Upper lobe of right lung (tissue), 1 donor: ENCODE data around the gene CUTC. TPM values are rescaled to one million over a fixed set of nuclear protein-coding genes. Genes with fewer than 3 reads are reported as not detected.

Source experiments
- ATAC-seq: fragments of 200-7000 bp; cut with Tn5 transposase; one replicate; pipeline ENCODE4 v1.9.1; 2020; ENCODE audit warnings: mild to moderate bottlenecking, moderate library complexity
- DNase-seq: peaks from one replicate; pipeline ENCODE4 v3.0.0-alpha.2; 2020
- H3K27ac ChIP-seq: fragments of 200-600 bp; one replicate; pipeline ENCODE4 v1.8.0; 2022
- H3K27me3 ChIP-seq: fragments of 200-600 bp; one replicate; pipeline ENCODE4 v1.8.0; 2022; ENCODE audit warnings: mild to moderate bottlenecking
- H3K36me3 ChIP-seq: fragments of 200-600 bp; one replicate; pipeline ENCODE4 v1.8.0; 2022
- H3K4me1 ChIP-seq: fragments of 200-600 bp; one replicate; pipeline ENCODE4 v1.8.0; 2022
- H3K4me3 ChIP-seq: fragments of 200-600 bp; one replicate; pipeline ENCODE4 v1.8.0; 2022; ENCODE audit warnings: mild to moderate bottlenecking
- H3K9me3 ChIP-seq: fragments of 200-600 bp; one replicate; pipeline ENCODE4 v1.8.0; 2022
- CTCF ChIP-seq: fragments of 200-600 bp; IDR thresholded peaks from one replicate; pipeline ENCODE4 v1.8.0; 2022; ENCODE audit warnings: antibody characterized with exemption
- intact Hi-C: fragments of 100-400 bp; cut with DNase I; formaldehyde crosslinking; loops from one replicate; pipeline ENCODE4 v1.11.0; 2022
- total RNA-seq: library from RNA; stranded (reverse); fragmentation: NEBNext Ultra II Directional; extraction: Animal tissue kit (Norgen Biotek cat#: 25700); gene quantifications from one replicate; pipeline ENCODE4 v1.2.1, GENCODE V29; 2021
- donor health status: DM: no; HTN: yes; CAD: no; lungs with severe emphysema.

Gene CUTC
- total RNA-seq, 1 donor from 2014 or later: 15.8 TPM

GRCh38 chr10:99758211-99758891 is 26.3 kb downstream of the CUTC start:
- Histone ChIP-seq H3K4me1 (no peaks in the 10 kb centered on the region), H3K4me3 (no peak overlapping the region), H3K27ac (no peak overlapping the region), H3K36me3 (peaks cover 72% of the 10 kb centered on the region), H3K9me3 (no peaks in the 10 kb centered on the region), H3K27me3 (no peaks in the 10 kb centered on the region)
- intact Hi-C loops: no loop called here
- DNase-seq: no peak
- ATAC-seq: no peak
- no peak for TF ChIP-seq CTCF

- intact Hi-C loops: no loop called here
- H3K4me3 ChIP-seq: no peak overlapping the region
- no peaks in the 10 kb centered on the region for H3K4me1 ChIP-seq
- DNase-seq: no peak
- ATAC-seq: no peak
- H3K27me3 ChIP-seq: no peaks in the 10 kb centered on the region
- peaks cover 52% of the 10 kb centered on the region for H3K36me3 ChIP-seq
- no peaks in the 10 kb centered on the region for H3K9me3 ChIP-seq
- TF ChIP-seq CTCF: no peak
- no peak overlapping the region for H3K27ac ChIP-seq
These were observed 28.3 kb downstream of the CUTC start for GRCh38 chr10:99760321-99760720.

GRCh38 chr10:99761365-99761764 is 29.3 kb downstream of the CUTC start:
- no peaks in the 10 kb centered on the region for H3K27me3 ChIP-seq
- H3K4me3 ChIP-seq: no peak overlapping the region
- intact Hi-C loops: no loop called here
- no peak for ATAC-seq
- DNase-seq: no peak
- TF ChIP-seq CTCF: no peak
- no peak overlapping the region for H3K27ac ChIP-seq
- H3K4me1 ChIP-seq: no peaks in the 10 kb centered on the region
- no peaks in the 10 kb centered on the region for H3K9me3 ChIP-seq
- peaks cover 41% of the 10 kb centered on the region for H3K36me3 ChIP-seq

- no peak overlapping the region for H3K4me3 ChIP-seq
- no peaks in the 10 kb centered on the region for H3K9me3 ChIP-seq
- H3K4me1 ChIP-seq: no peaks in the 10 kb centered on the region
- intact Hi-C loops: no loop called here
- no peaks in the 10 kb centered on the region for H3K27me3 ChIP-seq
- H3K36me3 ChIP-seq: peaks cover 1% of the 10 kb centered on the region
- no peak for DNase-seq
- no peak for ATAC-seq
- TF ChIP-seq CTCF: no peak
- no peak overlapping the region for H3K27ac ChIP-seq
These were observed 33.8 kb downstream of the CUTC start for GRCh38 chr10:99765672-99766301.

- intact Hi-C loops: no loop called here
- Histone ChIP-seq H3K36me3 (no peaks in the 10 kb centered on the region), H3K4me1 (no peaks in the 10 kb centered on the region), H3K27ac (no peak overlapping the region), H3K27me3 (no peaks in the 10 kb centered on the region), H3K4me3 (no peak overlapping the region), H3K9me3 (no peaks in the 10 kb centered on the region)
- DNase-seq (no peak), ATAC-seq (peak; percentile 17)
- no peak for TF ChIP-seq CTCF
These were observed 34.3 kb downstream of the CUTC start for GRCh38 chr10:99766302-99766681.
